GM20000 (cell line): ENCODE results near the gene SCARB1.

ENCODE experiments used
- DNase-seq: peaks from one replicate; pipeline ENCODE4 v3.0.0; 2012; ENCODE audit warnings: low spot score
- TF ChIP-seq, protein P1 (sequence below): IDR thresholded peaks from 2 replicates; pipeline ENCODE4 v1.5.1; 2012; ENCODE audit warnings: mild to moderate bottlenecking, control low read depth; ENCODE audit errors: extremely low read depth, missing control alignments

Gene SCARB1

GRCh38 chr12:124757329-124757728, 106.3 kb downstream of the SCARB1 start:
- no peak for DNase-seq
- TF ChIP-seq, protein P1, sequence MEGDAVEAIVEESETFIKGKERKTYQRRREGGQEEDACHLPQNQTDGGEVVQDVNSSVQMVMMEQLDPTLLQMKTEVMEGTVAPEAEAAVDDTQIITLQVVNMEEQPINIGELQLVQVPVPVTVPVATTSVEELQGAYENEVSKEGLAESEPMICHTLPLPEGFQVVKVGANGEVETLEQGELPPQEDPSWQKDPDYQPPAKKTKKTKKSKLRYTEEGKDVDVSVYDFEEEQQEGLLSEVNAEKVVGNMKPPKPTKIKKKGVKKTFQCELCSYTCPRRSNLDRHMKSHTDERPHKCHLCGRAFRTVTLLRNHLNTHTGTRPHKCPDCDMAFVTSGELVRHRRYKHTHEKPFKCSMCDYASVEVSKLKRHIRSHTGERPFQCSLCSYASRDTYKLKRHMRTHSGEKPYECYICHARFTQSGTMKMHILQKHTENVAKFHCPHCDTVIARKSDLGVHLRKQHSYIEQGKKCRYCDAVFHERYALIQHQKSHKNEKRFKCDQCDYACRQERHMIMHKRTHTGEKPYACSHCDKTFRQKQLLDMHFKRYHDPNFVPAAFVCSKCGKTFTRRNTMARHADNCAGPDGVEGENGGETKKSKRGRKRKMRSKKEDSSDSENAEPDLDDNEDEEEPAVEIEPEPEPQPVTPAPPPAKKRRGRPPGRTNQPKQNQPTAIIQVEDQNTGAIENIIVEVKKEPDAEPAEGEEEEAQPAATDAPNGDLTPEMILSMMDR: no peak

DNA sequence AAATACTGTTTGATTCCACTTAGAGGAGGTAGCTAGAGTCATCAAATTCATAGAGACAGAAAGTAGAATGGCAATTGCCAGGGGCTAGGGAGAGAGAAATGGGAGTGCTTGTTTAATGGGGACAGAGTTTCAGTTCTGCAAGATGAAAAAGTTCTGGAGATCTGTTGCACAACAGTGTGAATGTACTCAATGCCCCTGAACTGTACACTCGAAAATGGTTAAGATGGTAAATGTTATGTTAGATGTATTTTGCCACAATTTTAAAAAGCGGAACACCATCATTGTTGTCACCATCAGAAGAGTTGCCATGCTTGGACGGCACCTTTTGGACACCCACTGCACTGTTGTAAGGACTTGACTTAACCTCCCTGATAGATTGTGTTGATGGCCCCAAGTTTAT, 106.9 kb downstream of the SCARB1 start:
- TF ChIP-seq, protein P1: no peak
- DNase-seq: no peak

GRCh38 chr12:124756166-124756565, 107.5 kb downstream of the SCARB1 start:
- no peak for DNase-seq
- TF ChIP-seq, protein P1: no peak

DNA sequence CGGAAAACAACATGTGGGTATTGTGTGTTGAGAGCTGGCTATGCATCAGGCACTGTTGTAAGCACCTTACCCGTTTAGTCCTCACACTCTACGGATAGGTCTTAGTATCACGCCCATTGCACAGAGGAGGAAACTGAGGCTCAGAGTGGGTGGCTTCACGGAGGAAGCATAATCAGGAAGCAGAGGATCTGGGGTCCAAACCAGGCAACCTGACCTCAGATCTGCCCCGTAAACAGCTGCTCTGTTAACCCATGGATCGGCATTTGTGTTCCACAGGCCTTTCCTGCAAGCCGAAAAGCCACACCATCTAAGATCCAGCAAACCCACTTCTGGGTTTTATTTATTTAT, 107.9 kb downstream of the SCARB1 start:
- no peak for DNase-seq
- TF ChIP-seq, protein P1: no peak

DNA sequence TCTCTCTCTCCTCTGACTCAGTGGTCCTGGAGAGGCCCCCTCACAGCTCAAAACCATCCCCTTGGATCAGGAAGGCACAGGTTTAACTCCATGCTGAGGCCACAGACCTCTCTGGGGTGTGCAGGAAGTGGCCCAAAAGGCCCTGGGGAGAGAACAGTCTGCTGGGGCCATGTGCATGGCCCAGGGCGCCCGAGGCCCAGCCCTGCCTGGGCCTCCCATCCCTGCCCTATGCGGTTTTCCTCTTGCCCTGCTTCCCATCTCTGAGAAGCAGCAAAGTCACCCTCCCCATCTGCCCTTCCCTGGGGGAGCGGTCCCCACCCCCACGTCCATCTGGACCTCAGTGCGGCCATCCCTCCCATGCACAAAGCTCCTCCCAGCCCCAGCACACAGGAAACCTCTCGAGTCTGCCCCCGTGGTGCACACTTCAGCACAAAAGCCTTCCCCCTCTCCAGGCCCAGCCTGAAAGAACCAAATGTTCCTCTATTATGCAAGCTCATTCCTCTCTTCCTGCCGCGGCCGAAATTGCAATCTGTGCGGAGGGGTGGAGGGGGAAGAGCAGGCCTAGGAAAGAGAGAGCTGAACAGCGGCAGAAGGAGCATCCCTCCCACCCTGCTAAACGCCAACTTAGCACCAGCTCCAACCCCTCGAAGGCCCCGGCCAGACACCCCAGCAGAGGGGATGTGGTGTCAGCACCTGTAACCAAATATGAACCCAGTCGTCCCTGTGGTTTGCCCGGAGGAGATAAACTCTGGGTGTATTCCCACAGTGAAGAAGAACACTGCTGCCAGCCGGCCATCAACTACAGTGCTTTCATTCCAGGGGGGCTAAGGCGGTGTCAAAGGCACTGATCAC, 108.5 kb downstream of the SCARB1 start:
- TF ChIP-seq, protein P1: no peak
- DNase-seq: peak; percentile 66

DNA sequence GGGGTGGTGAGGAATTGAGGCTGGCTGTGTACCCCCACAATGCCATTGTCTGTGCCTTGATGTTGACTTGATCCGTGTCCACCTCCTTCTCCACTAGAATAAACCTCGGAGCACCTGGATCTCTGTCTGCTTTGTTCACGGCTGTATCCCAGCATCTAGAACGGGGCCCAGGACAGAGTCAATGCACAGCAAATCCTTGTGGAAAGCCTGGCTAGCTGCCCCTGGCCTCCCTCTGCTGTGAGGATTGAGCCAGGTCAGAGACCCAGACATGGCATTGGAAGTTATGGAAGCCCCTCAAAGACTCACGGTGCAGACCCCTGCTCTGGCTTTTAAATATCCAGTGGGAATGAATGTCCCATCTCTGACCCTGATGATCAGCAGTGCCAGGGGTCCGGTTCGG, 109.2 kb downstream of the SCARB1 start:
- DNase-seq: no peak

DNA sequence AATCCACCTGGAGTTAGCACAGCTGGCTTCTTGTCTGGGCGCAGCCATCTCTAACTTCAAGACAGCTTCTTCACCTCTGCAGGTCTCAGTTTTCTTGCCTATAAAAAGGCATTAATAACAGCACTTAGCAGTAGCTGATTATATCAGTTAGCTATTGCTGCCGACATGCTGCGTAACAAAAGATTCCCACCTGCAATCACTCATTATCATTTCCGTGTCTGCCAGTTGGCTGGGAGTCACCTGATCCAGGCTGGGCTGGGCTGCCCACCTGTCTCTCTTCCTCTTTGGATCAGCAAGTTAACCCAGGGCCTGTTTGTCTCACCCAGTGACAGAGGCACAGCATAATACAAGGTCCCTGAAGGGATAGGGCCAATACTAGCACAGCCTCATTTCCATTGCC, 109.7 kb downstream of the SCARB1 start:
- DNase-seq: no peak
- TF ChIP-seq, protein P1: no peak

More for the DNA sequence above, 109.2 kb downstream of the SCARB1 start:
- TF ChIP-seq, protein P1: no peak
